GM12875 (cell line): ENCODE results near the gene CA7.

Experiments used
- H3K4me3 ChIP-seq: one replicate; pipeline ENCODE4 v1.5.1; 2011; ENCODE audit warnings: low read depth, low read length, control low read depth
- TF ChIP-seq, protein P1 (sequence below): IDR thresholded peaks from 2 replicates; pipeline ENCODE4 v1.5.1; 2011; ENCODE audit warnings: low read depth, mild to moderate bottlenecking, control low read depth, inconsistent platforms, low read length, moderate library complexity, borderline replicate concordance; ENCODE audit not compliant: insufficient read depth

CA7 gene

DNA sequence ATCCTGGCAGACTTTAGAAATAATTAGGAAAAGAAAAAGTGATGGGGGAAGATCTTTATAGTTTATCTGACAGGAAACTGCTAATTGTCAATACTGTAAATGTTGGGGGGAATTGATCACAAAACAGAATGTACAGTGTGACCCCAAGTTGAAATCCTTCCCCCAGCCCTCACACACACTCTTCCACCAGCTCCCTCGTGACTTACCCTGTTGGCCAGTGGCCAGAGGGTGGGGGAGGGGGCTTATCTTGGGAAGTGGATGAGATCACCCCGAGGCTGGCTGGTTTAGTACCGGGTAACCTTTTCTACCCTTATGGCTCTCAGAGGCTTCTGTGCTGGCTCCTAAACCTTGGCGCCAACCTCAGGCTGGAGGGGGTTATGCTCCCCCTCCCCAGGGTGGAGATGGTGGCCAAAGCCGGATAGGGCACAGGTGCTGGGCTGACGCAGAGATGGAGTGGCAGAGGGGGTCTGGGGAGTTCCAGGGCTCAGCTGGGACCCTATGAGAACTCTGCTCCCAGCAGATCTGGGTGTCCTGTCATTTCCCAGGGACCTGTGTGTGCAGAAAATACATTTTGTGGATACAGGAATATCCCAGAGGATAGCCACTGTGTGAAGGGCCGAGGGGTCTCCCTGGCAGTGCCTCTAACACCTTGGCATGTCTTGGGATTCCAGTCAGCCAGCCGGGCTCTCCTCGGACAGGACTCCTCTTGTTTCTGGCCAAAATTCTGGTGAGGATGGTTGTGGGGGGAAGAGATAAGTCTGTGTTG, 55.9 kb downstream of the CA7 start:
- no peak overlapping the region for H3K4me3 ChIP-seq
- TF ChIP-seq, protein P1, sequence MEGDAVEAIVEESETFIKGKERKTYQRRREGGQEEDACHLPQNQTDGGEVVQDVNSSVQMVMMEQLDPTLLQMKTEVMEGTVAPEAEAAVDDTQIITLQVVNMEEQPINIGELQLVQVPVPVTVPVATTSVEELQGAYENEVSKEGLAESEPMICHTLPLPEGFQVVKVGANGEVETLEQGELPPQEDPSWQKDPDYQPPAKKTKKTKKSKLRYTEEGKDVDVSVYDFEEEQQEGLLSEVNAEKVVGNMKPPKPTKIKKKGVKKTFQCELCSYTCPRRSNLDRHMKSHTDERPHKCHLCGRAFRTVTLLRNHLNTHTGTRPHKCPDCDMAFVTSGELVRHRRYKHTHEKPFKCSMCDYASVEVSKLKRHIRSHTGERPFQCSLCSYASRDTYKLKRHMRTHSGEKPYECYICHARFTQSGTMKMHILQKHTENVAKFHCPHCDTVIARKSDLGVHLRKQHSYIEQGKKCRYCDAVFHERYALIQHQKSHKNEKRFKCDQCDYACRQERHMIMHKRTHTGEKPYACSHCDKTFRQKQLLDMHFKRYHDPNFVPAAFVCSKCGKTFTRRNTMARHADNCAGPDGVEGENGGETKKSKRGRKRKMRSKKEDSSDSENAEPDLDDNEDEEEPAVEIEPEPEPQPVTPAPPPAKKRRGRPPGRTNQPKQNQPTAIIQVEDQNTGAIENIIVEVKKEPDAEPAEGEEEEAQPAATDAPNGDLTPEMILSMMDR = no peak

DNA sequence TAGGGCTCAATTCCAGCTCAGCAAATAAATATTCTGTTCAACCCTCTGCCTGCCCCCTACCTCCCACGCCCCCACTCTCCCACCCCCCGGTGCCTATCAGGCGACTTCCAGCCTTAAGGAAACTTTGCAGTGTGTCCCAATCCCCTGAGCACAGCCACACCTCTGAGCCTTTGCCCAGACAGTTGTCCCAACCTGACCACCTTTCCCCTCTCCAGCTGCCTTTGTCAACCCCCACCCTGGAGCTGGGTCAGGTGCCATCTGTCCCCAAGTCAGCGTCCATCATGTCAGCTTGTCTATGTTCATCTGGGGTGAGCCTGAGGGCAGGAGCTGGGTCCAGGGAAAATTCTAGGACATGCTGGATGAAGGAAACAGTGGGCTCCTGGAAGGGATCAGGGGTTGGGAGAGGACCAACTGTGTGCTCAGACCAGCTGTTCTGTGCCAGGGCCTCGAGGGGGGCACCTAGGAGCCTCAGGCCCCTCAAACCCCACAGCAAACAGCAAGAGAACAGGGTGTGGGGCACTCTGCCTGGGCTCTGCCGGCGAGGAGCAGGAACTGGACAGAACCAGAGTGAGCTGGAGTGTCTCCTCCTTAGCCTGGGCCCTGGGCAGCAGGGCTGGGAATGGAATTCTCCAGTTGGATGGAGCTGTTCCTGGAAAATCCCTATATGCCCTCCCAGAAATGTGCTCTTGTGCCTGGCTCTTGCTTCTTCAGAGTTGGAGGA, 56.7 kb downstream of the CA7 start:
- no peak overlapping the region for H3K4me3 ChIP-seq
- TF ChIP-seq, protein P1 = no peak

DNA sequence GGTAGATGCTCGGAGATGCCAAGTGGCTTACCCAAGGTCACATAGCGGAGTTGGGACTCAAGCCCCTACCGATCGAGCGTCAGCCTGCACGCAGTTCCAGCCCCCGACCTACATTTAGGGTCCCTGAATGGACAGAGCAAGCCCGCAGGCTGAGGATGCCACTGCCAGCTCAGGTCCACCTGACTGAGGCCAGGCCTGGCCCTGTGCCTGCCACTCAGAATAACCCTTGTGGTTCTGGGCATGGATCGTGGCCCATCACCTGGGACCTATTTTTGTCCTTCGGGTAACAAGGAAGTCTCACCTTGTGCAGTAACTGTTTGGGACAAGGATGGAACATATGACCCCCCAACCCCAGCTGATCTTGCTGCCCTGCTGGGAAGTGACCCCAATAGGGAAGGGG, 57.4 kb downstream of the CA7 start:
- TF ChIP-seq, protein P1 = no peak
- no peak overlapping the region for H3K4me3 ChIP-seq

DNA sequence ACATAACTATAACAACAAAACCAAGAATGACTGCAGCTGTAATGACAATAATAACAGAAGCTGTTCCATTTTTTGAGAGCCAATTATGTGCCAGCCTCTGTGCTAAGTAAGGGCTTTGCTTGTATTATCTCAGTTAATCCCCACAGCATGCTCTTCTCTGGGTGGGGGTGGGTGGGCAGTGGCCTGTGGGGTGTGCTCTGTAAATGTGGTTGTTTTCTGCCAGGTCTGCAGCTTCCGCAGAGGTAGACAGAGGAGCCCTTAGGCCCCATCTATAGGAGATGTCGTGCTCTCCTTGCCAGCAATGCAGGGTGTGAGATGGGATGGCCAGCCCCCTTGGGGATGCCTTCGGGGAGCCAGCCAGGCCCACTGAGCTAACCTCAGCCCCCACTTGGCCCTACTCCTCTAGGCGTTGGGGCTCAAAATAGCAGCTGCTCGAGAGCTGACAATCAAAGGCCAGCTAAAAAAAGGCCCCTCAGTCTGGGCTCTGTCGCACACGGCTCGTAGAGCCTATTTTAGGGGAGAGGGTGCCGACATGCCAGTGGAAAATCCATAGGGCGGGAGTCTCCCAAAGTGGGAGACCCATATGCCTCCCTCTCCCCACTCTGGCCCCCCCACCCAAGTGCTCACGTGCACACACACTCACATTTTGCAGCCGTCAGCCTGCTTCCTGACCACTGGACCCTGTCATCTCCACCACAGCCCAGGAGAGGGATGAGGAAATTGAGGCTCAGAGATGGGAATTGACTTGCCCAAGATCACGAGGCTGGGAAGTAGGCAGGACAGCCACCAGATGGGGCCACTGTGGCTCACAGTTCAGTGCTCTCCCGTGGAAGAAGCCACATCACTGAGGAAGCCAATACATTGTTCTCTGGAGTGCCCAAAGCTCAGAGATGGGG, 58.7 kb downstream of the CA7 start:
- TF ChIP-seq, protein P1 = no peak
- no peak overlapping the region for H3K4me3 ChIP-seq
